ENCODE data around the gene OSBPL7.

The OSBPL7 gene

GRCh38 chr17:47847341-47848197 lies 26.0 kb upstream of the OSBPL7 start:
- no peak for DNase-seq (ENCODE audit: low spot score)

- DNase-seq (ENCODE audit: low spot score) = no peak
These were observed 25.2 kb upstream of the OSBPL7 start for GRCh38 chr17:47846716-47847340.

GRCh38 chr17:47845716-47846075 lies 24.1 kb upstream of the OSBPL7 start:
- no peak for DNase-seq (ENCODE audit: low spot score)

GRCh38 chr17:47844814-47845715 lies 23.5 kb upstream of the OSBPL7 start:
- DNase-seq (ENCODE audit: low spot score) = peak; percentile 40

GRCh38 chr17:47844227-47844626 lies 22.6 kb upstream of the OSBPL7 start:
- DNase-seq (ENCODE audit: low spot score) = no peak

GRCh38 chr17:47843391-47843730 lies 21.8 kb upstream of the OSBPL7 start:
- no peak for DNase-seq (ENCODE audit: low spot score)

- no peak for DNase-seq (ENCODE audit: low spot score)
These were observed 20.1 kb upstream of the OSBPL7 start for GRCh38 chr17:47841488-47842291.

- peak; percentile 87 for DNase-seq (ENCODE audit: low spot score)
These were observed 19.3 kb upstream of the OSBPL7 start, which contains the start of gene SCRN2 for GRCh38 chr17:47840742-47841487. TSS of gene SCRN2 (minus strand) at chr17:47841273. CDS start at chr17:47840843, 430 bp downstream.

GRCh38 chr17:47840001-47840741 lies 18.6 kb upstream of the OSBPL7 start:
- DNase-seq (ENCODE audit: low spot score) = no peak

- no peak for DNase-seq (ENCODE audit: low spot score)
These were observed 17.5 kb upstream of the OSBPL7 start for GRCh38 chr17:47839071-47839470.

GRCh38 chr17:47838636-47839035 lies 17.0 kb upstream of the OSBPL7 start:
- DNase-seq (ENCODE audit: low spot score) = no peak

GRCh38 chr17:47837401-47838039 lies 15.9 kb upstream of the OSBPL7 start:
- no peak for DNase-seq (ENCODE audit: low spot score)

GRCh38 chr17:47836601-47837000 lies 15.0 kb upstream of the OSBPL7 start:
- DNase-seq (ENCODE audit: low spot score) = no peak

GRCh38 chr17:47834756-47835155 lies 13.2 kb upstream of the OSBPL7 start:
- no peak for DNase-seq (ENCODE audit: low spot score)

- DNase-seq (ENCODE audit: low spot score) = peak; percentile 22
These were observed 10.3 kb upstream of the OSBPL7 start for GRCh38 chr17:47831934-47832327.

GRCh38 chr17:47831003-47831933 lies 9.7 kb upstream of the OSBPL7 start, which contains the start of the genes LRRC46 and MRPL10:
TSS of gene LRRC46 (plus strand) at chr17:47831670. CDS start at chr17:47831990, 320 bp downstream.
TSS of gene MRPL10 (minus strand) at chr17:47831541. CDS start at chr17:47831511, 30 bp downstream.
- DNase-seq (ENCODE audit: low spot score) = peak; percentile 95

- no peak for DNase-seq (ENCODE audit: low spot score)
These were observed 8.9 kb upstream of the OSBPL7 start for GRCh38 chr17:47830396-47831002.

- no peak for DNase-seq (ENCODE audit: low spot score)
These were observed 8.3 kb upstream of the OSBPL7 start for GRCh38 chr17:47829870-47830269.

All from RKO (cell line).